GM19239 (cell line): ENCODE measurements around the gene CRACR2A.
A peak's percentile ranks its signal among the peaks of the same experiment; 100 is the strongest.

Experiments used
- DNase-seq: peaks from one replicate; pipeline ENCODE4 v3.0.0; 2011; ENCODE audit warnings: low spot score; ENCODE audit not compliant: insufficient read length
- FAIRE-seq: peaks from 2 replicates; lab custom pipeline; 2011; peaks lifted over from hg19 to GRCh38; lab: Jason Lieb, UNC

Gene CRACR2A

DNA sequence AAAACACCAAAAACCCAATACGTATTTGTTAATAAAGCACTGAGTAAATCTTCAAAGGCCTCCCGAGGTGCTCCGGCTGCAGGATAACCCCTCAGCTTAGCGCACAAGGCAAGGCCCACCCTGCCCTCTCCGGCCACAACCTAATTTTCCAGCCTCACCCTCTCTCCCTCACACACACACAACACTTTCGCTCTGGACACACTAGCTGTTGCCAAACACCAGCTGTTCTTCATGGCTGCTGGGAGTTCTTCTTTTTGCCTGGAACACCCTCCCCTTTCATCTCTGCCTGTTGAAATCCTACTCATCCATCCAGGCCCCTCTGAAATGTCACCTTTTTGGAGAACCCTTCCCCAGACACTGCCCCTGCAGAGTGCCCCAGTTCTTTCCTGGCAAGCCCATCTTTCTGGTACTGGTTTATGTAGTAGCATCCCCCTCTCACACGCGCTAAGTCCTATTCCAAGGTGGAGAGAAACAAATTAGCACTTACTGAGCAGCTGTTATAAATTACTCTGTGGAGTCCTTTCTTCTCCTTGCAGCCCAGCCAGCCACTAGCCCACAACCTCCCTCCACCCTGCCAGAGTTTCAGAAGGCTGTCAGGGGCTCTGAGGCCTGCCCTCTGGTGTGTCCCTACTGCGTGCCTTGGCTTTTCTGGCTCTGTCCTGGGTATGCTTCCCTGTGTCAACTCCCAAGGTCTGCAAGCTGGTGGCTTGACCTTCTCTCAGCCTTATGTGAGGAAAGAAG, 805 bp upstream of the CRACR2A start:
- DNase-seq, result no peak
- no peak for FAIRE-seq

GRCh38 chr12:3752096-3752709, 706 bp downstream of the CRACR2A start:
- DNase-seq, result peak; percentile 65
- peak; percentile 96 for FAIRE-seq

- DNase-seq (no peak), FAIRE-seq (peak; percentile 72)
Measured at GRCh38 chr12:3751151-3752095, 1.5 kb downstream of the CRACR2A start.

DNA sequence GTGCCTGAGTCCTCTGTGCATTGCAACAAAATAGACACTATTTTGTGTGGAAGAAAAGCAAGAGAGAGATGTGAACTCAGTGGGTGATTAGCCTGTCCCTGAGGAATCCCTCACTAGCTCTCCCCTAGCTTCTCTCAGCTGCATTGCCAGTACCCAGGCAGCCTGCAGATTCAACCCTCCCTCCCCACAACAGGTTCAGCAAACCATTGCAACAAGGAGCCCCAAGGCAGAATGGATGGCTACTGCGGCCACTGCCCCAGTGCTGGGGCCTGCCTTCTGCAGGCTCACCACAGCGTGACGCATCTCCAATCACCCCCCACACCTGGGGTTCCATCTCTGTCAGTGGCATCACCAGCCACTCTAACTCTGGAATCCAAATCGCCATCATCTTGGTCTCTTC, 2.3 kb downstream of the CRACR2A start:
- no peak for DNase-seq

DNA sequence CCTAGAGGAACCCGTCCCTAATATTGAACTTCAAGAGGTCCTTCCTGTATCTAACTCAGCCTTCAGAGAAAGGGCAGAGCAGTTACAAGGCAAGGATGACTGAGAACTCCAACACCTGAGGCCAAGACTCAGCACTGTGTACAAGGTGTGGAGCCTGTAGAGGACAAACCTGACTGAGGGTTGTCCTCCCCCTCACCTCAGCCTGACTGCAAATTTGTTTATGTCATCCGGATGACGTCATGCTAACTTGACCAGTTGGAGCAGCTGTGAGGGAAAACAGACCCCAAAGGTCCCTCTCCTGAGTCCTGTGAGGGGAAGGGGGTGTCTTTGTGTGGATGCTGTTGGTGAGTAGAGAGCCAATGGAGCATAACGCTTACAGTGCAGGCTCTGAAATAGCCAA, 4.3 kb downstream of the CRACR2A start:
- FAIRE-seq (no peak), DNase-seq (no peak)

More for the DNA sequence above, 2.3 kb downstream of the CRACR2A start:
- no peak for FAIRE-seq

- FAIRE-seq (no peak), DNase-seq (no peak)
Measured at GRCh38 chr12:3747976-3748619, 4.8 kb downstream of the CRACR2A start.

GRCh38 chr12:3747543-3747942, 5.4 kb downstream of the CRACR2A start:
- FAIRE-seq (no peak), DNase-seq (no peak)

- DNase-seq, result no peak
- no peak for FAIRE-seq
Measured at GRCh38 chr12:3746758-3747157, 6.2 kb downstream of the CRACR2A start.

GRCh38 chr12:3745152-3745551, 7.8 kb downstream of the CRACR2A start:
- FAIRE-seq (no peak), DNase-seq (no peak)

DNA sequence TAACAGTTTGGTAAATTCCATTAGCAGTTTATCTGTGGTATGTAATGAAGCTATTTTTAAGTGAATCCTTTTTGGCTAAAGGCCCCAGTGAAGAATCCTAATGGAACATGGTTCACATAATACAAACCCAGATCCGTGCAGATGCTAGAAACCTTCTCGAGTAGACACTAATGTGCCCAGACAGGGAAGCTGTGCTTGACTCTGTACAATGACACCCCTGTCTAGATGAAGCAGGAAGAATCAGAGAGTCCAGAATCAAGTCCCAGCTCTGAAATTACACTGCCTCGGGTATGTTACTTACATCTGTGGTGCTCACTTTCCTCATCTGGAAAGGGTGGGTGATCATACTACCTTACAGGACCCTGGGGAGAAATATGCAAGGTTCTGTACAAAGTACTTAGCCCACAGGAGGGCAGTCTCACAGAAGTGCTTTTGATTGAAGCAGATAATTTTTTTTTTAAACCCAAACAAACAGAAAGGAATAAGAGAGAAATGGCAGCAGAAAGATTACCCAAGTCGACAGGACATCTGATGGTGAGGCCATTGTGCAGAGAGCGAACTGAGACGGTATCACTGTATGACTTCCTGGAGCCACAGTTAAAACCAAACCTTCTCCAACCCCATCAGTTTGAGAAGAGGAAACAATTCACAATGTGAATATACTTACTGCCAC, 8.5 kb downstream of the CRACR2A start:
- DNase-seq (no peak), FAIRE-seq (no peak)

DNA sequence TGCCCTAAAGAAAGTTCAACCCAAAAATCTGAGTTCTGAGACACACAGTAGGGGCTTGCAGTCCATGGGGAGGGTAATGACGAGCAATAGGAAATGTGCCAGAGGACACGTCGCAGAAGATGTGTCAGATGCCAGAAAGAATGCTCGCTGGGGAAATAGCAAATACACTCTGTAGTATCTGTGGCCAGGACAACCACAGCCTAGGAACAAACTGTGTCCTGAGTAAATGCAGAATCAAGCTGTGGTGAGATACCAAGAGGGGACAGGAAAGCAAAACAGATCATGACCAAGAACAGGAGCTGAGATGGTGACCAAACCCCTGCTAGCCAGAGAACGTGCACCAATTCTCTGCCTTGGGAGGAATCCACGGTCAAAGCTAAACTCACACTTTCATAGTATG, 9.1 kb downstream of the CRACR2A start:
- DNase-seq (no peak), FAIRE-seq (peak; percentile 11)

DNA sequence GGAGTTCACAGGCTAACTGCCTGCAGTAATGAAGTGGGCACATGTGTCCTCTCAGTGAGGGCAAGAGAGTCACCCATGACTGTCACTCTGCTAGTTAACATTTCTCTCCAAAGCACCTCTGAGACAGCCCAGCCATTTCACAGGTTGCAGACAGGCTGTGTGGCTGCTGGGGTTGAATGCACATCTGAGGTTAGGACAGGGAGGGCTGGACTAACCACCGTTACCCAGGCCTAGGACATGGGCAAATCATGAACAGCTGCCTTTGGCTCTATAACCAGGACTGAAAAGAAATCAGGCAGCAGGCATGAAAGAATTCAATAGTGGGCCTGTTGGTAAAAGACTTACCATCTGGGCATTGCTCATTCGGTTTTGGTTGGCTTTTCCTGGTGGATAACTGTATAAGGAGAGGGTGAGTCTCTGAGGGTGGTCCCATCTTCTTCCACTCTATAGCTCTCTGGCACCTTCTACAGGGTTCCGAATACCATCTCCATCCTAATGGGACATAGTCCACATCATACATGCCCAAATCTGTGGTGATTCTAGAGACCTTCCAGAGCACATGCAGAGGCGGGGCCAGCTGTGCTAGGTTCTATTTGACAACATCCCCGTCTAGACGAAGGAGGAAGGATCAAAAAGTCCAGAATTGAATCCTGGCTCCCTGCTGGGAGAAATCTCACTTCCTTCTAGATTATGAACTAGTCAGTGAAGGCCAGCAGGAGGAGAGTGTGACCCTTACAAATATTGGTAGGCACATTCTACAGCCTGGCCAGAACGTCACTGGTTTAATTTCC, 10.8 kb downstream of the CRACR2A start:
- no peak for FAIRE-seq
- DNase-seq, result no peak

- FAIRE-seq (no peak), DNase-seq (no peak)
Measured at GRCh38 chr12:3740480-3741231, 12.3 kb downstream of the CRACR2A start.

- FAIRE-seq, result no peak
- DNase-seq, result no peak
Measured at GRCh38 chr12:3735432-3735831, 17.5 kb downstream of the CRACR2A start.

- no peak for DNase-seq
- FAIRE-seq, result no peak
Measured at GRCh38 chr12:3732901-3733300, 20.0 kb downstream of the CRACR2A start.

- FAIRE-seq (no peak), DNase-seq (no peak)
Measured at GRCh38 chr12:3730111-3730510, 22.8 kb downstream of the CRACR2A start.

DNA sequence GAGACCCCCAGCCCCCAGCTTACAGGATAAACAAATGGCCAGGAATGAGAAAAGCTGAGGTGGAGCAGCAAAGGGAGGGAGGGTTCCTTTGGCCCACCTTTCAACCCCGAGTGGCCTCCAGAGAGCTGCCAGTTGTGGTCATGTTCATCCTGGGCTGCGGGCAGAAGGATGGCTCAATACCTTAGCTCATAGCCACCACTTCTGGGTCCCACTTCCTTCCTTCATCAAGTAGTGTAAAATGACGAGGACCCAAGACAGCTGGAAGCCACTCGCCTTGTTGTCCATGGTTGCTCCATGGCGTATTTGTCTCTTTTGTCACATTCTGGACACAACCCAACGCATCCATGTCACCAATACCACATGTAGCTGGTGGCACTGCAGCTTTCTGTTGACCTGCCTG, 24.2 kb downstream of the CRACR2A start:
- FAIRE-seq (peak; percentile 39), DNase-seq (no peak)

DNA sequence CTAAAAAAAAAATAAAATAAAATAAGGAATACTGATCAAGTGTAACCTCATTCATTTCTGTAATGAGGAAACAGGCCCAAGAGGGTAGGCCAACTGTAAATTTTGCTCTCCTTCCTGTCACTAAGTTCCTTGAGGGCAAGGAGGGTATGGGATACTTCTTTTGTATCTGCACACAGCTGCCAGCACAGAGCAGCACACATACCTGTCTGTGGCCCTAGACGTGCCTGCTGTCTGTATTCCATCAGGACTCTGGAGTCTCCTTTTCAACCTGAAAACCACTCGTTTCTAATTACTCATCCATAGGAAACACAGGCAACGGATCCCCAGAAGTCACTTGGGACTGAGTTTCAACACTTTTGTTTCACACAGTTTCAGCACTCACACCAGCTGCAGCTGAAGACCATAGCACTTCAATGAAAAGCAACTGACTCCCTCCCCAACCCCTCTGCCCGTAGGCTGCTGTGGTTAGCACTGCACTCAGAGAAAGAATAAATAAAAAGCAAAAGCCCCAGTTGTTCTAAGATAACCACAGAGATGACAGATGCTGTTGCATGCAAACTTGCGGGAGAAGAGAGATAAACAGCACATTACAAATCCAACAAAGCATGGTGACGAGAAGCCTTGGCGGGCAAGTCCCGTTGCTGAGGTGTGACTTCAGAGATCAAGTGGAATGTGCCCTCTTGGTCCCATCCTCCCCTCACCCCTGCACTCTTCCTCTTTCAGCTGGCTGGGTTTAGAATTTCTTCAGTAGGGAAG, 24.9 kb downstream of the CRACR2A start:
- DNase-seq, result peak; percentile 31
- FAIRE-seq, result peak; percentile 90
